Stimulated activated naive CD8-positive, alpha-beta T cell treated with anti-CD3 and anti-CD28 coated beads, Interleukin-15, amount 100 ng/mL, for 72 hours (primary cell): ENCODE measurements around the gene C22orf42.
"Not testable (repeated sequence)": the region's sequence is repeated elsewhere in the genome, so short reads cannot be mapped to it uniquely, and the experiment has no call there.

Experiments
- ATAC-seq: fragments of 150-1000 bp; cut with Tn5 transposase; 2 replicates; pipeline ENCODE4 v1.10.0; 2021; ENCODE audit warnings: mild to moderate bottlenecking, moderate library complexity
- DNase-seq, 2 donors: peaks; one replicate each; pipeline ENCODE4 v3.0.0; 2021 to 2022
- H3K27ac Mint-ChIP-seq, 2 donors: one replicate each; pipeline ENCODE4 v1.8.0; 2022; ENCODE audit warnings: mild to moderate bottlenecking in 2 of 2, mixed read lengths in 2 of 2, moderate library complexity in 2 of 2
- H3K27me3 Mint-ChIP-seq: one replicate; pipeline ENCODE4 v1.8.0; 2022; ENCODE audit warnings: mixed read lengths
- H3K4me1 Mint-ChIP-seq: one replicate; pipeline ENCODE4 v1.8.0; 2022; ENCODE audit warnings: mild to moderate bottlenecking, mixed read lengths
- H3K4me3 Mint-ChIP-seq, 2 donors: one replicate each; pipeline ENCODE4 v1.8.0; 2022; ENCODE audit warnings: mild to moderate bottlenecking in 2 of 2, mixed read lengths in 2 of 2, moderate library complexity in 1 of 2
- H3K9me3 Mint-ChIP-seq, 2 donors: one replicate each; pipeline ENCODE4 v1.8.0; 2022; ENCODE audit warnings: mixed read lengths in 2 of 2

C22orf42 gene

GRCh38 chr22:32154727-32155126 is 4.4 kb downstream of the C22orf42 start:
- not testable (repeated sequence) for H3K4me1 Mint-ChIP-seq, ATAC-seq, H3K4me3 Mint-ChIP-seq, DNase-seq, H3K27ac Mint-ChIP-seq, H3K27me3 Mint-ChIP-seq, H3K9me3 Mint-ChIP-seq

- ATAC-seq, H3K27me3 Mint-ChIP-seq, H3K4me3 Mint-ChIP-seq, DNase-seq, H3K4me1 Mint-ChIP-seq: not testable (repeated sequence)
- Mint-ChIP-seq H3K9me3 (peaks cover 9 to 12% of the 10 kb centered on the region in 2 donors), H3K27ac (peak overlapping the region in 1 of 2 donors; percentile 50)
These were observed 7.5 kb downstream of the C22orf42 start for GRCh38 chr22:32151641-32152040.

GRCh38 chr22:32150647-32151046 is 8.5 kb downstream of the C22orf42 start:
- ATAC-seq, H3K27me3 Mint-ChIP-seq, DNase-seq, H3K4me1 Mint-ChIP-seq, H3K4me3 Mint-ChIP-seq, H3K27ac Mint-ChIP-seq: not testable (repeated sequence)
- H3K9me3 Mint-ChIP-seq = peaks cover 9 to 12% of the 10 kb centered on the region in 2 donors

- Mint-ChIP-seq H3K4me1 (peaks cover 17% of the 10 kb centered on the region), H3K9me3 (peaks cover 9 to 12% of the 10 kb centered on the region in 2 donors)
- H3K4me3 Mint-ChIP-seq, DNase-seq, H3K27ac Mint-ChIP-seq, ATAC-seq, H3K27me3 Mint-ChIP-seq: not testable (repeated sequence)
These were observed 10.7 kb downstream of the C22orf42 start for GRCh38 chr22:32148372-32148771.

GRCh38 chr22:32147128-32147527 is 12.0 kb downstream of the C22orf42 start:
- not testable (repeated sequence) for H3K4me3 Mint-ChIP-seq, DNase-seq, ATAC-seq, H3K27me3 Mint-ChIP-seq, H3K27ac Mint-ChIP-seq
- Mint-ChIP-seq H3K9me3 (peaks cover 9 to 12% of the 10 kb centered on the region in 2 donors), H3K4me1 (peaks cover 30% of the 10 kb centered on the region)

- ATAC-seq = peak; percentile 3
- Mint-ChIP-seq H3K27me3 (no peaks in the 10 kb centered on the region), H3K9me3 (peaks cover 9 to 12% of the 10 kb centered on the region in 2 donors), H3K4me3 (no peak overlapping the region), H3K4me1 (peaks cover 44% of the 10 kb centered on the region), H3K27ac (peak overlapping the region in 1 of 2 donors; percentile 4)
- DNase-seq = no peak
These were observed 14.4 kb downstream of the C22orf42 start for GRCh38 chr22:32144496-32145274.

- peak in 1 of 2 donors; percentile 30 for DNase-seq
- ATAC-seq = peak; percentile 65
- H3K4me3 Mint-ChIP-seq = peak overlapping the region in 1 of 2 donors; percentile 26
- H3K27me3 Mint-ChIP-seq = no peaks in the 10 kb centered on the region
- H3K9me3 Mint-ChIP-seq = peaks cover 8 to 17% of the 10 kb centered on the region in 2 donors
- H3K4me1 Mint-ChIP-seq = peaks cover 52% of the 10 kb centered on the region
- peak overlapping the region in 1 of 2 donors; percentile 5 for H3K27ac Mint-ChIP-seq
These were observed 16.5 kb downstream of the C22orf42 start for GRCh38 chr22:32142600-32142999.

GRCh38 chr22:32140688-32141087 is 18.4 kb downstream of the C22orf42 start:
- H3K27ac Mint-ChIP-seq, H3K4me3 Mint-ChIP-seq, H3K27me3 Mint-ChIP-seq, DNase-seq, H3K9me3 Mint-ChIP-seq: not testable (repeated sequence)
- H3K4me1 Mint-ChIP-seq = peaks cover 57% of the 10 kb centered on the region
- peak; percentile 73 for ATAC-seq

GRCh38 chr22:32138576-32138975 is 20.5 kb downstream of the C22orf42 start:
- H3K9me3 Mint-ChIP-seq, ATAC-seq, H3K27ac Mint-ChIP-seq, DNase-seq, H3K27me3 Mint-ChIP-seq: not testable (repeated sequence)
- H3K4me1 Mint-ChIP-seq = peaks cover 42% of the 10 kb centered on the region
- H3K4me3 Mint-ChIP-seq = peak overlapping the region; percentile 76 to 79

- peak; percentile 71 for ATAC-seq
- not testable (repeated sequence) for H3K9me3 Mint-ChIP-seq, H3K27me3 Mint-ChIP-seq
- Mint-ChIP-seq H3K4me1 (peaks cover 34% of the 10 kb centered on the region), H3K27ac (peak overlapping the region; percentile 57 to 89), H3K4me3 (peak overlapping the region; percentile 76 to 79)
- peak; percentile 35 to 67 for DNase-seq
These were observed 21.3 kb downstream of the C22orf42 start for GRCh38 chr22:32137731-32138324.

- not testable (repeated sequence) for ATAC-seq, DNase-seq
- peaks cover 31% of the 10 kb centered on the region for H3K4me1 Mint-ChIP-seq
These were observed 22.2 kb downstream of the C22orf42 start for GRCh38 chr22:32136881-32137280.

GRCh38 chr22:32135958-32136357 is 23.1 kb downstream of the C22orf42 start:
- not testable (repeated sequence) for H3K27ac Mint-ChIP-seq, ATAC-seq, H3K4me3 Mint-ChIP-seq, H3K9me3 Mint-ChIP-seq, DNase-seq, H3K27me3 Mint-ChIP-seq
- peaks cover 22% of the 10 kb centered on the region for H3K4me1 Mint-ChIP-seq

More at GRCh38 chr22:32136881-32137280, 22.2 kb downstream of the C22orf42 start:
- H3K27ac Mint-ChIP-seq, H3K4me3 Mint-ChIP-seq, H3K27me3 Mint-ChIP-seq, H3K9me3 Mint-ChIP-seq: not testable (repeated sequence)

GRCh38 chr22:32134796-32135195 is 24.3 kb downstream of the C22orf42 start:
- not testable (repeated sequence) for H3K9me3 Mint-ChIP-seq, DNase-seq, H3K27me3 Mint-ChIP-seq, H3K4me3 Mint-ChIP-seq, H3K27ac Mint-ChIP-seq, ATAC-seq
- H3K4me1 Mint-ChIP-seq = peaks cover 19% of the 10 kb centered on the region

GRCh38 chr22:32132783-32133182 is 26.3 kb downstream of the C22orf42 start:
- Mint-ChIP-seq H3K9me3 (peaks cover 0 to 2% of the 10 kb centered on the region in 2 donors), H3K27ac (no peak overlapping the region), H3K4me3 (no peak overlapping the region), H3K27me3 (no peaks in the 10 kb centered on the region), H3K4me1 (peaks cover 13% of the 10 kb centered on the region)
- ATAC-seq (no peak), DNase-seq (no peak)

GRCh38 chr22:32132126-32132525 is 27.0 kb downstream of the C22orf42 start:
- no peaks in the 10 kb centered on the region for H3K27me3 Mint-ChIP-seq
- H3K4me3 Mint-ChIP-seq = no peak overlapping the region
- H3K27ac Mint-ChIP-seq = peak overlapping the region in 1 of 2 donors; percentile 90

GRCh38 chr22:32130464-32130863 is 28.6 kb downstream of the C22orf42 start:
- ATAC-seq = no peak
- Mint-ChIP-seq H3K27ac (peak overlapping the region in 1 of 2 donors; percentile 58), H3K9me3 (no peaks in the 10 kb centered on the region), H3K4me1 (peaks cover 6% of the 10 kb centered on the region), H3K4me3 (no peak overlapping the region), H3K27me3 (no peaks in the 10 kb centered on the region)
- no peak for DNase-seq

More at GRCh38 chr22:32132126-32132525, 27.0 kb downstream of the C22orf42 start:
- H3K4me1 Mint-ChIP-seq = peaks cover 6% of the 10 kb centered on the region
- ATAC-seq (no peak), DNase-seq (no peak)
- H3K9me3 Mint-ChIP-seq = no peaks in the 10 kb centered on the region
